NCI-H345 treated with DMSO at 0.1 percent for 48 hours (cell line): ENCODE data around the gene EI24.
A peak's percentile ranks its signal among the peaks of the same experiment; 100 is the strongest.
"Not testable (repeated sequence)": the region's sequence is repeated elsewhere in the genome, so short reads cannot be mapped to it uniquely, and the experiment has no call there.

Experiments used
- DNase-seq: peaks from one replicate; lab custom pipeline; 2025; ENCODE audit not compliant: unreplicated experiment; lab: John Stamatoyannopoulos, UW

EI24 gene

GRCh38 chr11:125568970-125569914 is at the start of gene EI24:
EI24 (plus strand) TSS chr11:125569477; CDS start chr11:125572528, 3,051 bp downstream.
- DNase-seq, result peak; percentile 84

GRCh38 chr11:125519860-125520834 is 49.1 kb upstream of the EI24 start:
- no peak for DNase-seq

- no peak for DNase-seq
These were observed 44.0 kb upstream of the EI24 start for GRCh38 chr11:125525303-125525702.

- no peak for DNase-seq
These were observed 36.6 kb upstream of the EI24 start for GRCh38 chr11:125532668-125533067.

GRCh38 chr11:125535585-125535984 is 33.7 kb upstream of the EI24 start:
- DNase-seq, result no peak

- not testable (repeated sequence) for DNase-seq
These were observed 32.4 kb upstream of the EI24 start for GRCh38 chr11:125536834-125537233.

GRCh38 chr11:125542709-125543108 is 26.6 kb upstream of the EI24 start:
- DNase-seq, result no peak

- DNase-seq, result no peak
These were observed 18.5 kb upstream of the EI24 start for GRCh38 chr11:125550780-125551179.

GRCh38 chr11:125551835-125552342 is 17.4 kb upstream of the EI24 start:
- no peak for DNase-seq

- DNase-seq, result no peak
These were observed 16.4 kb upstream of the EI24 start for GRCh38 chr11:125552927-125553326.

- no peak for DNase-seq
These were observed 15.9 kb upstream of the EI24 start for GRCh38 chr11:125553357-125553756.

GRCh38 chr11:125554038-125554437 is 15.2 kb upstream of the EI24 start:
- no peak for DNase-seq

- no peak for DNase-seq
These were observed 9.4 kb upstream of the EI24 start for GRCh38 chr11:125559888-125560287.

GRCh38 chr11:125561924-125562323 is 7.4 kb upstream of the EI24 start:
- no peak for DNase-seq

GRCh38 chr11:125562430-125562829 is 6.8 kb upstream of the EI24 start:
- no peak for DNase-seq

GRCh38 chr11:125564357-125564756 is 4.9 kb upstream of the EI24 start:
- no peak for DNase-seq

- no peak for DNase-seq
These were observed 3.0 kb upstream of the EI24 start for GRCh38 chr11:125566235-125566634.

GRCh38 chr11:125569915-125570621 is 791 bp downstream of the EI24 start:
- DNase-seq, result no peak

GRCh38 chr11:125570952-125571351 is 1.7 kb downstream of the EI24 start:
- no peak for DNase-seq

GRCh38 chr11:125572916-125573315 is 3.6 kb downstream of the EI24 start:
- no peak for DNase-seq

GRCh38 chr11:125577181-125577580 is 7.9 kb downstream of the EI24 start:
- DNase-seq, result not testable (repeated sequence)
